ENCODE data around the gene ADSL.

- TF ChIP-seq CTCF (IDR thresholded peaks at IDR 0.05) (no peak), POLR2A (IDR thresholded peaks at IDR 0.05) (no peak)
These were observed 23.4 kb upstream of the ADSL start for GRCh38 chr22:40322818-40323447.
